K562 (cell line): ENCODE data around the gene RGS6. TPM values are rescaled to one million over a fixed set of nuclear protein-coding genes. Genes with fewer than 3 reads are reported as not detected.

ENCODE experiments used
- ATAC-seq: fragments of 200-7000 bp; cut with Tn5 transposase; 3 replicates; pipeline ENCODE4 v1.9.1; 2020; ENCODE audit warnings: moderate library complexity
- BruUV-seq: library from RNA; stranded (reverse); fragments of 400-500 nt; replicated peaks from 2 replicates; lab custom pipeline; 2021; lab: Mats Ljungman, UMichigan
- CTCF ChIA-PET: fragments of 300-600 bp; formaldehyde crosslinking; extraction: SDS; loops from one replicate; lab custom pipeline; 2021; ENCODE audit warnings: low intra/inter-chr PET ratio; lab: Yijun Ruan, JAX
- POLR2A ChIA-PET: fragments of 300-600, 350-650 bp; sonication (Branson Sonifier 250); formaldehyde crosslinking; extraction: SDS; loops from one replicate; lab custom pipeline; 2021; ENCODE audit warnings: antibody characterized with exemption, inconsistent platforms; lab: Yijun Ruan, JAX
- DNase-seq, 4 experiments: peaks; one replicate each; pipeline versions ENCODE4 v3.0.0 to v3.0.0-alpha.2; 2011 to 2018; ENCODE audit warnings: low spot score in 3 of 4, mixed read lengths in 3 of 4; ENCODE audit errors: extremely low read depth in 1 of 4
- FAIRE-seq: peaks from 2 replicates; lab custom pipeline; 2011; peaks lifted over from hg19 to GRCh38; lab: Jason Lieb, UNC
- H2AFZ ChIP-seq: 2 replicates; pipeline ENCODE4 v1.6.0; 2011; ENCODE audit warnings: low read depth, low read length, control low read depth, inconsistent platforms
- H3K27ac ChIP-seq: fragments of 200-600 bp; 3 replicates; pipeline ENCODE4 v1.8.0; 2011; ENCODE audit warnings: low read depth, mild to moderate bottlenecking, control low read depth, inconsistent platforms, low read length, moderate library complexity, mixed read lengths; ENCODE audit errors: extremely low read depth
- H3K27me3 ChIP-seq, 2 experiments: fragments of 300-600 bp in 1 of 2; 2 replicates in 1 of 2; 3 replicates in 1 of 2; pipeline versions ENCODE4 v1.6.0 to v1.8.0; 2011; ENCODE audit warnings: inconsistent platforms in 2 of 2, low read length in 2 of 2, mild to moderate bottlenecking in 1 of 2, mixed read lengths in 1 of 2, moderate library complexity in 1 of 2; ENCODE audit not compliant: control insufficient read depth in 2 of 2, insufficient read depth in 2 of 2
- H3K36me3 ChIP-seq: fragments of 300-600 bp; 3 replicates; pipeline ENCODE4 v1.8.0; 2011; ENCODE audit warnings: mild to moderate bottlenecking, low read length, inconsistent platforms; ENCODE audit not compliant: control insufficient read depth, insufficient read depth
- H3K4me1 ChIP-seq, 2 experiments: fragments of 200-600 bp in 1 of 2; replicated peaks in 1 of 2; 2 replicates in 1 of 2; 3 replicates in 1 of 2; pipeline versions ENCODE4 v1.5.1 to v1.8.0; 2011; ENCODE audit warnings: inconsistent platforms in 2 of 2, low read length in 2 of 2, mild to moderate bottlenecking in 1 of 2, mixed read lengths in 1 of 2, moderate library complexity in 1 of 2; ENCODE audit not compliant: control insufficient read depth in 2 of 2, insufficient read depth in 2 of 2
- H3K4me2 ChIP-seq: 2 replicates; pipeline ENCODE4 v1.6.1; 2011; ENCODE audit warnings: low read length, control low read depth, inconsistent platforms, mixed read lengths; ENCODE audit not compliant: insufficient read depth
- H3K4me3 ChIP-seq: fragments of 200-600 bp; sonication (generic), shearing (Covaris generic); 2 replicates; pipeline ENCODE4 v1.5.1; 2016; ENCODE audit warnings: control low read depth, inconsistent platforms
- H3K79me2 ChIP-seq: fragments of 200-600 bp; 3 replicates; pipeline ENCODE4 v1.8.0; 2011; ENCODE audit warnings: low read length, inconsistent platforms; ENCODE audit not compliant: control insufficient read depth, insufficient read depth
- H3K9ac ChIP-seq, 2 experiments: 2 replicates each; pipeline versions ENCODE4 v1.6.0 to v1.6.1; 2011; ENCODE audit warnings: low read depth in 2 of 2, low read length in 2 of 2, control low read depth in 1 of 2, inconsistent platforms in 1 of 2, mild to moderate bottlenecking in 1 of 2, mixed read lengths in 1 of 2; ENCODE audit not compliant: insufficient read depth in 1 of 2
- H3K9me1 ChIP-seq: one replicate; pipeline ENCODE4 v1.6.0; 2011; ENCODE audit warnings: inconsistent platforms, mild to moderate bottlenecking, low read length, moderate library complexity; ENCODE audit not compliant: control insufficient read depth, insufficient read depth
- H3K9me3 ChIP-seq: replicated peaks from 2 replicates; pipeline ENCODE4 v1.5.1; 2011; ENCODE audit warnings: low read depth, low read length, inconsistent platforms; ENCODE audit not compliant: control insufficient read depth, insufficient read depth
- H4K20me1 ChIP-seq: replicated peaks from 2 replicates; pipeline ENCODE4 v1.6.1; 2011; ENCODE audit warnings: low read length, inconsistent platforms, mixed read lengths; ENCODE audit not compliant: control insufficient read depth, insufficient read depth
- BACH1 ChIP-seq: fragments of 200-800 bp; sonication (Bioruptor generic); IDR thresholded peaks from 2 replicates; pipeline ENCODE4 v1.6.1; 2016; ENCODE audit warnings: missing genetic modification characterization, missing compliant biosample characterization
- CXXC5 ChIP-seq: fragments of 250-450 bp; sonication (Bioruptor Pico); IDR thresholded peaks from 2 replicates; pipeline ENCODE4 v1.8.0; 2022; ENCODE audit warnings: inconsistent platforms, mild to moderate bottlenecking, moderate library complexity
- EWSR1 ChIP-seq: fragments of 450-650 bp; IDR thresholded peaks from 2 replicates; pipeline ENCODE4 v1.6.1; 2018; ENCODE audit warnings: borderline replicate concordance, mild to moderate bottlenecking, low read depth, moderate library complexity; ENCODE audit not compliant: partially characterized antibody
- NCOA6 ChIP-seq: fragments of 450-650 bp; IDR thresholded peaks from 2 replicates; pipeline ENCODE4 v1.6.1; 2017; ENCODE audit warnings: mild to moderate bottlenecking
- PCBP1 ChIP-seq: fragments of 200-400 bp; formaldehyde crosslinking; IDR thresholded peaks from 2 replicates; pipeline ENCODE4 v1.6.1; 2018; ENCODE audit warnings: mild to moderate bottlenecking, low read depth, low read length; ENCODE audit not compliant: poor library complexity, severe bottlenecking
- PRDM10 ChIP-seq: fragments of 450-650 bp; IDR thresholded peaks from 2 replicates; pipeline ENCODE4 v1.6.1; 2018; ENCODE audit not compliant: partially characterized antibody
- ZNF444 ChIP-seq: fragments of 250-450 bp; sonication (Bioruptor Pico); IDR thresholded peaks from 2 replicates; pipeline ENCODE4 v1.4.0; 2020; ENCODE audit warnings: mild to moderate bottlenecking, moderate library complexity
- ZNF518B ChIP-seq: fragments of 250-450 bp; sonication (Bioruptor Pico); IDR thresholded peaks from 2 replicates; pipeline ENCODE4 v1.5.0; 2021; ENCODE audit warnings: mild to moderate bottlenecking, moderate library complexity
- ZNF561 ChIP-seq: fragments of 450-650 bp; formaldehyde crosslinking; conservative IDR thresholded peaks from 2 replicates; pipeline ENCODE4 v1.4.0; 2020; ENCODE audit warnings: mild to moderate bottlenecking, moderate library complexity
- ZNF655 ChIP-seq: fragments of 250-450 bp; sonication (Bioruptor Pico); IDR thresholded peaks from 2 replicates; pipeline ENCODE4 v1.5.0; 2021
- ZNF778 ChIP-seq: fragments of 450-650 bp; formaldehyde crosslinking; IDR thresholded peaks from 2 replicates; pipeline ENCODE4 v1.4.0; 2020; ENCODE audit warnings: mild to moderate bottlenecking, moderate library complexity
- ZSCAN29 ChIP-seq: fragments of 450-650 bp; IDR thresholded peaks from 2 replicates; pipeline ENCODE4 v1.6.1; 2017
- WGBS: fragments of 100-300 bp; shearing (Covaris generic); methylation state at CpG from one replicate; pipeline ENCODE4 v1.1.6; 2016; ENCODE audit warnings: low coverage, mixed read lengths; ENCODE audit not compliant: insufficient coverage; ENCODE audit errors: missing lambda C conversion rate; 5-methylcytosine and 5-hydroxymethylcytosine counted together
- in situ Hi-C: fragments of 300-500 bp; cut with MboI; formaldehyde crosslinking; loops from 4 replicates; pipeline ENCODE4 v1.15.0; 2018; ENCODE audit warnings: inconsistent platforms, mixed read lengths
- intact Hi-C: fragments of 100-400 bp; cut with micrococcal nuclease; formaldehyde crosslinking; loops from 2 replicates; pipeline ENCODE4 v1.14.2; 2022
- polyA plus RNA-seq, 8 experiments: library from polyadenylated mRNA; depleted of rRNA in 4 of 8; stranded (reverse) in 5 of 8; unstranded in 3 of 8; fragments of >200 nt; fragmentation: Nextera tagmentation in 2 of 8; fragmentation: Illumina TruSeq in 1 of 8; extraction: Ambion mirVana in 2 of 8; extraction: Trizol in 1 of 8; gene quantifications; 2 replicates each; pipeline versions ENCODE4 v1.2.1 to v1.2.3, GENCODE V29; 2011 to 2014; ENCODE audit warnings: inconsistent platforms in 1 of 8, missing spikeins in 1 of 8
- total RNA-seq, 7 experiments: library from RNA; depleted of rRNA in 6 of 7; stranded (reverse); fragments of >200 nt in 6 of 7; fragmentation: Illumina TruSeq in 2 of 7; extraction: Trizol in 2 of 7; gene quantifications; 2 replicates each; pipeline versions ENCODE4 v1.2.1 to v1.2.3, GENCODE V29; 2011 to 2021; ENCODE audit warnings: low replicate concordance in 1 of 7

RGS6 gene
- total and polyA plus RNA-seq, 9 of the 15 experiments (the other 6 are each of a cell fraction or from before 2014, with no cell fraction given), result not detected

GRCh38 chr14:71995741-71996140 lies 63.5 kb downstream of the RGS6 start (continued):
- TF ChIP-seq PRDM10 (no peak), NCOA6 (no peak), PCBP1 (no peak)

- H3K9me1 ChIP-seq, result no peaks in the 10 kb centered on the region
- H3K4me3 ChIP-seq, result no peak overlapping the region
- H4K20me1 ChIP-seq, result no peaks in the 10 kb centered on the region
- FAIRE-seq (no peak), DNase-seq (no peak), ATAC-seq (no peak)
- no peaks in the 10 kb centered on the region for H3K36me3 ChIP-seq
- H3K27me3 ChIP-seq, result no peaks in the 10 kb centered on the region; a peak in 1 of 5 replicates
- no peak overlapping the region for H3K4me2 ChIP-seq
- H3K9ac ChIP-seq, result no peak overlapping the region
- H3K9me3 ChIP-seq, result no peaks in the 10 kb centered on the region
- TF ChIP-seq ZNF518B (CRISPR knock-in tag) (no peak), EWSR1 (no peak), BACH1 (tag) (no peak), ZNF561 (no peak), ZNF655 (no peak), ZNF778 (CRISPR knock-in tag) (no peak), CXXC5 (no peak), ZNF444 (CRISPR knock-in tag) (no peak), ZSCAN29 (no peak)
- in situ Hi-C loops, result no loop called here
- ChIA-PET CTCF (no interaction called here), POLR2A (no interaction called here)
- H3K27ac ChIP-seq, result no peak overlapping the region
- 0% methylated on average over 2 of the region's 3 CpGs for WGBS
- H3K4me1 ChIP-seq, result no peaks in the 10 kb centered on the region
- intact Hi-C loops, result no loop called here
- H2AFZ ChIP-seq, result no peak overlapping the region
- H3K79me2 ChIP-seq, result no peaks in the 10 kb centered on the region
- no TSS peak for BruUV-seq
Measured at GRCh38 chr14:71996610-71997009, 64.4 kb downstream of the RGS6 start.
